AG09309 (cell line): ENCODE results near the gene TTLL9.

ENCODE experiments used
- DNase-seq: peaks from one replicate; pipeline ENCODE4 v3.0.0-alpha.2; 2010; ENCODE audit warnings: low read depth
- H3K4me3 ChIP-seq: 2 replicates; pipeline ENCODE4 v1.5.1; 2011; ENCODE audit warnings: mild to moderate bottlenecking, low read depth, low read length, moderate library complexity; ENCODE audit not compliant: control insufficient read depth
- TF ChIP-seq, protein P1 (sequence below): IDR thresholded peaks from 2 replicates; pipeline ENCODE4 v1.5.1; 2011; ENCODE audit warnings: mild to moderate bottlenecking, low read depth, low read length, inconsistent platforms; ENCODE audit not compliant: insufficient read depth, control insufficient read depth; ENCODE audit errors: missing control alignments

The TTLL9 gene

DNA sequence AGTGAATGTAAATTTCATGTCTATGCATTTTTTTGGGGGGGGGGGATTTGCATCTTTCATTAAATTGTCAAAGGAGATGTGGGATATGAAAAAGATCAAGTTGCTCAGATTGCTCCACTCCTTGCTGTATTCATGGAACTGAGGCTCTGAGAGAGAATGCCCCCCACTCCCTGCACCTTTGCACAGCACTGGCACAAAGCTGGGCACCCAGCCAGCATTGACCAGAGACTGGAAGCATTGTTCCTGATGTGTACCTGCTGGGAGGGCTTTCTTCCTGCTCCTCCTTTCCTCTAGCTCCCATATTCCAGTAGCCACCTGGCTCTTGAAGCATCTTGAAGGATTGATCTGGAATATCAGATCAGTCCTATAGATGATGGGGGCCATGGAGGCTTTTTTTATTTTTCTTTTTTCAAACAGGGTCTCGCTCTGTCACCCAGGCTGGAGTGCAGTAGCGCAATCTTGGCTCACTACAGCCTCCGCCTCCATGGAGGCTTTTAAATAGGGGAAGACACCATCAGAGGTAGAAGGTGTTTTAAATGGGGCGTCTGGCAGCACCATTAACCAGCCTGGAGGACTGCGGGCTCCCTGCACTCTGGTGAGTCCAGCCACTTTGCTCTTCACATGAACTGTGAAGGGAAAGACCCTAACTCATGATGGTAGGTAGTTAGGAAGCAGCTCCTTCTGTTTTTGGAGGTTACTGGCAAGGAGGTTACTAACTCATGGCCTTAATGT, 11.0 kb upstream of the TTLL9 start:
- H3K4me3 ChIP-seq: no peak overlapping the region
- TF ChIP-seq, protein P1, sequence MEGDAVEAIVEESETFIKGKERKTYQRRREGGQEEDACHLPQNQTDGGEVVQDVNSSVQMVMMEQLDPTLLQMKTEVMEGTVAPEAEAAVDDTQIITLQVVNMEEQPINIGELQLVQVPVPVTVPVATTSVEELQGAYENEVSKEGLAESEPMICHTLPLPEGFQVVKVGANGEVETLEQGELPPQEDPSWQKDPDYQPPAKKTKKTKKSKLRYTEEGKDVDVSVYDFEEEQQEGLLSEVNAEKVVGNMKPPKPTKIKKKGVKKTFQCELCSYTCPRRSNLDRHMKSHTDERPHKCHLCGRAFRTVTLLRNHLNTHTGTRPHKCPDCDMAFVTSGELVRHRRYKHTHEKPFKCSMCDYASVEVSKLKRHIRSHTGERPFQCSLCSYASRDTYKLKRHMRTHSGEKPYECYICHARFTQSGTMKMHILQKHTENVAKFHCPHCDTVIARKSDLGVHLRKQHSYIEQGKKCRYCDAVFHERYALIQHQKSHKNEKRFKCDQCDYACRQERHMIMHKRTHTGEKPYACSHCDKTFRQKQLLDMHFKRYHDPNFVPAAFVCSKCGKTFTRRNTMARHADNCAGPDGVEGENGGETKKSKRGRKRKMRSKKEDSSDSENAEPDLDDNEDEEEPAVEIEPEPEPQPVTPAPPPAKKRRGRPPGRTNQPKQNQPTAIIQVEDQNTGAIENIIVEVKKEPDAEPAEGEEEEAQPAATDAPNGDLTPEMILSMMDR: no peak
- DNase-seq: no peak

- H3K4me3 ChIP-seq: no peak overlapping the region
- TF ChIP-seq, protein P1: no peak
- DNase-seq: no peak
These were observed 10.4 kb upstream of the TTLL9 start for GRCh38 chr20:31859998-31860380.

DNA sequence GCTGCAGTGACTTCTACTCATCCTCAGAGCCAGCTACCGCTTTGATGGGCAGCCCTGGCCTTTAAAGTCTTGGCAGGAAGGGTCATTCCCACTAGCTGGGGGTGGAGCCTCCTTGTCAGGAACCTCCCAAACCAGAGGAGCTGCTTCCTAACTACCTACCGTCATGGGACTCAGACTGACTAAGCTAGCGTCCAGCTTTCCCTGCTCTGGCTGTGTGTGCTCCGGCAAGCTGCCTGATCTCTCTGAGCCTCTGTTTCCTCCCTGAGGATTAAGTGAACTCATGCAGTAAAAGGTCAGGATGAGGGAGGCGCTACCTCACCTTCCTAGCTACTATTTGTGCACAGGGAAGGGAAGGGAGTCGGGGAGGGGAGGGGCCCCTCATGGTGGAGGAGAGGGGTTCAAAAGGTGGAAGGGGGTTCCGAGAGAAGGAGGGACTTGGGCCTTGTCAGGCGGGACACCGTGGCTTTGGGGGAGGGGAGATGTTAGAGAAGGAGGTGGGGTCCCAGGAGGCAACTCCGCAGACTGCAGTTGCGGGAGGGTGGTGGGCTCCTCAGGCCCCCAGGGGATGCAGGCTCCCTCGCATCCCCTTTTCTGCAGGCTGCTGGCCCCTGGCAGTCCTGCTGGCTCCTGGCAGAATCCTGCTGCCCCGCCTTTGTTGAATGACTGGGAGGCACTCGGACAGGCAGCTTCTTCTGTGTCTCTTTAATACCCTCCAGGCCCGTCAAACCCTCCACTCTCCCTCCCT, 9.9 kb upstream of the TTLL9 start:
- TF ChIP-seq, protein P1: no peak
- DNase-seq: no peak
- no peak overlapping the region for H3K4me3 ChIP-seq

- TF ChIP-seq, protein P1: no peak
- H3K4me3 ChIP-seq: peak overlapping the region; percentile 11; the same call in 1 of the 2 replicates
- DNase-seq: no peak
These were observed 9.4 kb upstream of the TTLL9 start for GRCh38 chr20:31861135-31861384.

GRCh38 chr20:31861385-31862156, 8.9 kb upstream of the TTLL9 start:
- DNase-seq: no peak
- TF ChIP-seq, protein P1: no peak
- peak overlapping the region; percentile 11; the same call in 1 of the 2 replicates for H3K4me3 ChIP-seq

DNA sequence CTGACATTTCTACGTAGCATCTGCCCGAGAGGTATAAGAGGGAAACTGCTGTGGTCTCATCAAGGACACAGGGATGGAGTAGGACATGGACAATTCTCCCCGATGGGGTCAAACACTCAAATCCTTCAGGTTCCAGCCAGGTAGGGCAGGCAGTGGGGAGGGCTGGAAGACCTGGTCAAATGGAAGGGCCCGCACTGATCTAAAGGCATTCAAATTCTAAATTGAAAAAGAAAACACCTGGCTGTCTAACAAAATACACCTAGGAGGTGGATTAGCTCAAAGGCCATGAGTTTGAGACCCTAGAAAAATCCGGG, 8.3 kb upstream of the TTLL9 start:
- TF ChIP-seq, protein P1: no peak
- no peak for DNase-seq
- H3K4me3 ChIP-seq: no peak overlapping the region
